K562 (cell line): ENCODE measurements around the gene ITGB2. TPM values are rescaled to one million over a fixed set of nuclear protein-coding genes. Genes with fewer than 3 reads are reported as not detected.
A peak's percentile ranks its signal among the peaks of the same experiment; 100 is the strongest.

Experiments
- ATAC-seq: fragments of 200-7000 bp; cut with Tn5 transposase; 3 replicates; pipeline ENCODE4 v1.9.1; 2020; ENCODE audit warnings: moderate library complexity
- BruUV-seq: library from RNA; stranded (reverse); fragments of 400-500 nt; replicated peaks from 2 replicates; lab custom pipeline; 2021; lab: Mats Ljungman, UMichigan
- CTCF ChIA-PET: fragments of 300-600 bp; formaldehyde crosslinking; extraction: SDS; loops from one replicate; lab custom pipeline; 2021; ENCODE audit warnings: low intra/inter-chr PET ratio; lab: Yijun Ruan, JAX
- POLR2A ChIA-PET: fragments of 300-600, 350-650 bp; sonication (Branson Sonifier 250); formaldehyde crosslinking; extraction: SDS; loops from one replicate; lab custom pipeline; 2021; ENCODE audit warnings: antibody characterized with exemption, inconsistent platforms; lab: Yijun Ruan, JAX
- DNase-seq, 4 experiments: peaks; one replicate each; pipeline versions ENCODE4 v3.0.0 to v3.0.0-alpha.2; 2011 to 2018; ENCODE audit warnings: low spot score in 3 of 4, mixed read lengths in 3 of 4; ENCODE audit errors: extremely low read depth in 1 of 4
- FAIRE-seq: peaks from 2 replicates; lab custom pipeline; 2011; peaks lifted over from hg19 to GRCh38; lab: Jason Lieb, UNC
- H2AFZ ChIP-seq: 2 replicates; pipeline ENCODE4 v1.6.0; 2011; ENCODE audit warnings: low read depth, low read length, control low read depth, inconsistent platforms
- H3K27ac ChIP-seq: fragments of 200-600 bp; 3 replicates; pipeline ENCODE4 v1.8.0; 2011; ENCODE audit warnings: low read depth, mild to moderate bottlenecking, control low read depth, inconsistent platforms, low read length, moderate library complexity, mixed read lengths; ENCODE audit errors: extremely low read depth
- H3K27me3 ChIP-seq, 2 experiments: fragments of 300-600 bp in 1 of 2; 2 replicates in 1 of 2; 3 replicates in 1 of 2; pipeline versions ENCODE4 v1.6.0 to v1.8.0; 2011; ENCODE audit warnings: inconsistent platforms in 2 of 2, low read length in 2 of 2, mild to moderate bottlenecking in 1 of 2, mixed read lengths in 1 of 2, moderate library complexity in 1 of 2; ENCODE audit not compliant: control insufficient read depth in 2 of 2, insufficient read depth in 2 of 2
- H3K36me3 ChIP-seq: fragments of 300-600 bp; 3 replicates; pipeline ENCODE4 v1.8.0; 2011; ENCODE audit warnings: mild to moderate bottlenecking, low read length, inconsistent platforms; ENCODE audit not compliant: control insufficient read depth, insufficient read depth
- H3K4me1 ChIP-seq, 2 experiments: fragments of 200-600 bp in 1 of 2; replicated peaks in 1 of 2; 2 replicates in 1 of 2; 3 replicates in 1 of 2; pipeline versions ENCODE4 v1.5.1 to v1.8.0; 2011; ENCODE audit warnings: inconsistent platforms in 2 of 2, low read length in 2 of 2, mild to moderate bottlenecking in 1 of 2, mixed read lengths in 1 of 2, moderate library complexity in 1 of 2; ENCODE audit not compliant: control insufficient read depth in 2 of 2, insufficient read depth in 2 of 2
- H3K4me2 ChIP-seq: 2 replicates; pipeline ENCODE4 v1.6.1; 2011; ENCODE audit warnings: low read length, control low read depth, inconsistent platforms, mixed read lengths; ENCODE audit not compliant: insufficient read depth
- H3K4me3 ChIP-seq: fragments of 200-600 bp; sonication (generic), shearing (Covaris generic); 2 replicates; pipeline ENCODE4 v1.5.1; 2016; ENCODE audit warnings: control low read depth, inconsistent platforms
- H3K79me2 ChIP-seq: fragments of 200-600 bp; 3 replicates; pipeline ENCODE4 v1.8.0; 2011; ENCODE audit warnings: low read length, inconsistent platforms; ENCODE audit not compliant: control insufficient read depth, insufficient read depth
- H3K9ac ChIP-seq, 2 experiments: 2 replicates each; pipeline versions ENCODE4 v1.6.0 to v1.6.1; 2011; ENCODE audit warnings: low read depth in 2 of 2, low read length in 2 of 2, control low read depth in 1 of 2, inconsistent platforms in 1 of 2, mild to moderate bottlenecking in 1 of 2, mixed read lengths in 1 of 2; ENCODE audit not compliant: insufficient read depth in 1 of 2
- H3K9me1 ChIP-seq: one replicate; pipeline ENCODE4 v1.6.0; 2011; ENCODE audit warnings: inconsistent platforms, mild to moderate bottlenecking, low read length, moderate library complexity; ENCODE audit not compliant: control insufficient read depth, insufficient read depth
- H3K9me3 ChIP-seq: replicated peaks from 2 replicates; pipeline ENCODE4 v1.5.1; 2011; ENCODE audit warnings: low read depth, low read length, inconsistent platforms; ENCODE audit not compliant: control insufficient read depth, insufficient read depth
- H4K20me1 ChIP-seq: replicated peaks from 2 replicates; pipeline ENCODE4 v1.6.1; 2011; ENCODE audit warnings: low read length, inconsistent platforms, mixed read lengths; ENCODE audit not compliant: control insufficient read depth, insufficient read depth
- ARID3B ChIP-seq: fragments of 250-450 bp; sonication (Bioruptor Pico); IDR thresholded peaks from 2 replicates; pipeline ENCODE4 v1.4.0; 2020; ENCODE audit warnings: borderline replicate concordance
- EZH2 ChIP-seq: IDR thresholded peaks from 2 replicates; pipeline ENCODE4 v1.6.1; 2012; ENCODE audit warnings: low read depth, mild to moderate bottlenecking, inconsistent platforms, low read length, borderline replicate concordance
- FOXA3 ChIP-seq, 2 experiments: fragments of 450-650 bp in 1 of 2; sonication (generic) in 1 of 2; formaldehyde crosslinking; IDR thresholded peaks in 1 of 2; conservative IDR thresholded peaks in 1 of 2; 2 replicates each; pipeline versions ENCODE4 v1.4.0 to v1.8.0; 2020 to 2022; ENCODE audit warnings: mild to moderate bottlenecking in 2 of 2, missing genetic modification reagents in 1 of 2
- HDAC2 ChIP-seq: fragments of 450-650 bp; IDR thresholded peaks from 2 replicates; pipeline ENCODE4 v1.6.1; 2016; ENCODE audit warnings: mild to moderate bottlenecking
- HDGF ChIP-seq: fragments of 450-650 bp; IDR thresholded peaks from 2 replicates; pipeline ENCODE4 v1.6.1; 2016
- MAFF ChIP-seq: IDR thresholded peaks from 2 replicates; pipeline ENCODE4 v1.6.1; 2012; ENCODE audit warnings: low read length, improper control_type of control experiment
- MAFG ChIP-seq: fragments of 450-650 bp; conservative IDR thresholded peaks from 2 replicates; pipeline ENCODE4 v1.6.1; 2016; ENCODE audit warnings: missing genetic modification characterization, missing compliant biosample characterization
- MCM3 ChIP-seq: fragments of 450-650 bp; IDR thresholded peaks from 2 replicates; pipeline ENCODE4 v1.6.1; 2016
- SREBF2 ChIP-seq: sonication (generic); formaldehyde crosslinking; IDR thresholded peaks from 2 replicates; pipeline ENCODE4 v1.4.0; 2020; ENCODE audit warnings: mild to moderate bottlenecking, missing genetic modification reagents
- SUPT5H ChIP-seq: fragments of 450-650 bp; IDR thresholded peaks from 2 replicates; pipeline ENCODE4 v1.6.1; 2016
- ZNF512 ChIP-seq: IDR thresholded peaks from 2 replicates; pipeline ENCODE4 v1.6.1; 2016; ENCODE audit warnings: missing genetic modification characterization, missing compliant biosample characterization
- ZNF764 ChIP-seq: fragments of 250-450 bp; sonication (Bioruptor Pico); IDR thresholded peaks from 2 replicates; pipeline ENCODE4 v1.4.0; 2020; ENCODE audit warnings: low read depth, mild to moderate bottlenecking, moderate library complexity
- WGBS: fragments of 100-300 bp; shearing (Covaris generic); methylation state at CpG from one replicate; pipeline ENCODE4 v1.1.6; 2016; ENCODE audit warnings: low coverage, mixed read lengths; ENCODE audit not compliant: insufficient coverage; ENCODE audit errors: missing lambda C conversion rate; 5-methylcytosine and 5-hydroxymethylcytosine counted together
- in situ Hi-C: fragments of 300-500 bp; cut with MboI; formaldehyde crosslinking; loops from 4 replicates; pipeline ENCODE4 v1.15.0; 2018; ENCODE audit warnings: inconsistent platforms, mixed read lengths
- intact Hi-C: fragments of 100-400 bp; cut with micrococcal nuclease; formaldehyde crosslinking; loops from 2 replicates; pipeline ENCODE4 v1.14.2; 2022
- polyA plus RNA-seq, 8 experiments: library from polyadenylated mRNA; depleted of rRNA in 4 of 8; stranded (reverse) in 5 of 8; unstranded in 3 of 8; fragments of >200 nt; fragmentation: Nextera tagmentation in 2 of 8; fragmentation: Illumina TruSeq in 1 of 8; extraction: Ambion mirVana in 2 of 8; extraction: Trizol in 1 of 8; gene quantifications; 2 replicates each; pipeline versions ENCODE4 v1.2.1 to v1.2.3, GENCODE V29; 2011 to 2014; ENCODE audit warnings: inconsistent platforms in 1 of 8, missing spikeins in 1 of 8
- total RNA-seq, 7 experiments: library from RNA; depleted of rRNA in 6 of 7; stranded (reverse); fragments of >200 nt in 6 of 7; fragmentation: Illumina TruSeq in 2 of 7; extraction: Trizol in 2 of 7; gene quantifications; 2 replicates each; pipeline versions ENCODE4 v1.2.1 to v1.2.3, GENCODE V29; 2011 to 2021; ENCODE audit warnings: low replicate concordance in 1 of 7

The ITGB2 gene
- total and polyA plus RNA-seq, 9 of the 15 experiments (the other 6 are each of a cell fraction or from before 2014, with no cell fraction given), result 0.07 to 1.3 (median 0.51) TPM; not detected in 2

GRCh38 chr21:44887126-44887806 is 33.4 kb downstream of the ITGB2 start:
- H3K4me3 ChIP-seq, result no peak overlapping the region
- FAIRE-seq (no peak), ATAC-seq (peak; percentile 6; the same call in 1 of the 3 replicates), DNase-seq (no peak)
- CTCF ChIA-PET, result no interaction called here
- peaks cover 0 to 61% of the 10 kb centered on the region in 2 experiments; a peak in 2 of 5 replicates for H3K4me1 ChIP-seq
- H3K9me3 ChIP-seq, result no peaks in the 10 kb centered on the region
- intact Hi-C loops (no loop called here), in situ Hi-C loops (no loop called here)
- BruUV-seq, result no TSS peak
- H3K27ac ChIP-seq, result no peak overlapping the region
- WGBS, result 27% methylated on average over 11 of the region's 11 CpGs
- POLR2A ChIA-PET, result interaction anchor here (1.2 kb wide), 1 partner anchor 32 kb away, joined by 3 read pairs; no protein-coding TSS in a partner anchor
- peaks cover 23 to 64% of the 10 kb centered on the region in 2 experiments; a peak in 4 of 5 replicates for H3K27me3 ChIP-seq
- H3K79me2 ChIP-seq, result no peaks in the 10 kb centered on the region
- 0 out of 4 replicates have a peak overlapping the region, but pooled peaks of 1 of the 2 experiments have one; percentile 11 for H3K9ac ChIP-seq
- no peak overlapping the region for H3K4me2 ChIP-seq
- H4K20me1 ChIP-seq, result peaks cover 16% of the 10 kb centered on the region
- H3K9me1 ChIP-seq, result peaks cover 3% of the 10 kb centered on the region
- no peak overlapping the region for H2AFZ ChIP-seq
- H3K36me3 ChIP-seq, result no peaks in the 10 kb centered on the region
- TF ChIP-seq HDAC2 (no peak), ZNF764 (no peak), MAFF (no peak), ARID3B (no peak), EZH2 (no peak), SREBF2 (CRISPR knock-in tag) (no peak), SUPT5H (no peak), ZNF512 (tag) (no peak), MCM3 (no peak), FOXA3 (CRISPR knock-in tag; conservative IDR thresholded peaks at IDR 0.05 in 1 of 2, IDR thresholded peaks at IDR 0.05 in 1 of 2) (no peak), MAFG (no peak), HDGF (no peak)
